GM18498 (cell line): ENCODE data around the gene COCH.
"Not testable (repeated sequence)": the region's sequence is repeated elsewhere in the genome, so short reads cannot be mapped to it uniquely, and the experiment has no call there.

Source experiments
- ATAC-seq: cut with Tn5 transposase; IDR thresholded peaks from one replicate; pipeline ENCODE4 v1.9.1; 2021; ENCODE audit warnings: mild to moderate bottlenecking, moderate library complexity; ENCODE audit not compliant: unreplicated experiment

The COCH gene

DNA sequence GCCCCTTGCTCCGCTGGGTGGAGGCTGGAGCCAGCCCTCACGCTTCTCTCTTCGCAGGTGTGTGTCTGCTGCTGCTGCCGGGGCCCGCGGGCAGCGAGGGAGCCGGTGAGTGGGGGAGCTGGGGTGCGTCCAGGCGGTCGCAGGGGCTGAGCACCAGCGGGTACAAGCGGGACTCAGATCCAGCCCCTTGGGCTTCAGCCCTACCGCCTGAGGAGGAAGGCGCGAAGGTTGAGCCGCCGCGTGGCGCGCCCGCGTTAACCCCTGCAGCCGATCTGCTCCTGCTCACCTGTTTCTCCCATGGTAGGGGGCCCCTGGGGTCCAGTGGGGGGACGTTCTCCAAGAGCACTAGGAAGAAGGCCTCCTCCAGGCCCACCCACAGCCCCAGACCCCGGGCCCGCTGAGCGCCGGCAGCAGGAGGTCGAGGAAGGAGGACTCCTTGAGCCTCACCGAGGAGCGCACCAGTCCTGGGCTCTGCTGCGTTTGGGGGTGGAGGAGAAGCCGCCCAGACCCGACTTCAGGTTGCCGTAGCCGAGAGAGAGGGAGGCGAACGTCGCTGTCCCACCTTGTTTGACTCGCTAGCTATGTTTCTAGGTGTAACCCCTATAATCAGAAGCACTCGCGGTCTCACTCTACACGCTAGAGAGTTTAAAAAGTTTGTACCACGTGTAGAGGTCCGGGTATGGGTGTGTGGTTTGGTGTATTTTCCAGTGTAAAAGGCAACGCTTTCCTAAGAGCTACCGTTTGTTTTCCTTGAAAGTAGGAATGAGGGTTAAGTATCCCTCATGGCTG, 834 bp downstream of the COCH start:
- peak; percentile 36 for ATAC-seq

GRCh38 chr14:30875788-30876053, 1.4 kb downstream of the COCH start:
- no peak for ATAC-seq

DNA sequence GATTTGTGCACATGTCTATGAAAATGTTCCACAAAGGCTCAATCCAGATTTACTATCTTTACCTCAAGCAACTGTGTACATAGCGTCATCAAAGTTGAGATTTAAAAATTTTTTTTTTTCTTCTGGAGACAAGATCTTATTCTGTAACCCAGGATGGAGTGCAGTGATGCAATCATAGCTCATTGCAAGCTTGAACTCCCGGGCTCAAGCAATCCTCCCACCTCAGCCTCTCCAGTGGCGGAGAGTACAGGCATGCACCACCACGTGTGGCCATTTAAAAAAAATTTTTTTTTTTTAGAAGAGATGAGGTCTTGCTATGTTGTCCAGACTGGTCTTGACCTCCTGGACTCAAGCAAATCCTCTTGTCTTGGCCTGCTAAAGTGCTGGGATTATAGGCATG, 2.3 kb downstream of the COCH start:
- ATAC-seq, result no peak

GRCh38 chr14:30882431-30882830, 8.1 kb downstream of the COCH start:
- ATAC-seq, result no peak

- no peak for ATAC-seq
These were observed 9.3 kb downstream of the COCH start for GRCh38 chr14:30883508-30884294.

GRCh38 chr14:30884901-30885300, 10.5 kb downstream of the COCH start:
- no peak for ATAC-seq

GRCh38 chr14:30885840-30886740, 11.7 kb downstream of the COCH start:
- ATAC-seq, result no peak

DNA sequence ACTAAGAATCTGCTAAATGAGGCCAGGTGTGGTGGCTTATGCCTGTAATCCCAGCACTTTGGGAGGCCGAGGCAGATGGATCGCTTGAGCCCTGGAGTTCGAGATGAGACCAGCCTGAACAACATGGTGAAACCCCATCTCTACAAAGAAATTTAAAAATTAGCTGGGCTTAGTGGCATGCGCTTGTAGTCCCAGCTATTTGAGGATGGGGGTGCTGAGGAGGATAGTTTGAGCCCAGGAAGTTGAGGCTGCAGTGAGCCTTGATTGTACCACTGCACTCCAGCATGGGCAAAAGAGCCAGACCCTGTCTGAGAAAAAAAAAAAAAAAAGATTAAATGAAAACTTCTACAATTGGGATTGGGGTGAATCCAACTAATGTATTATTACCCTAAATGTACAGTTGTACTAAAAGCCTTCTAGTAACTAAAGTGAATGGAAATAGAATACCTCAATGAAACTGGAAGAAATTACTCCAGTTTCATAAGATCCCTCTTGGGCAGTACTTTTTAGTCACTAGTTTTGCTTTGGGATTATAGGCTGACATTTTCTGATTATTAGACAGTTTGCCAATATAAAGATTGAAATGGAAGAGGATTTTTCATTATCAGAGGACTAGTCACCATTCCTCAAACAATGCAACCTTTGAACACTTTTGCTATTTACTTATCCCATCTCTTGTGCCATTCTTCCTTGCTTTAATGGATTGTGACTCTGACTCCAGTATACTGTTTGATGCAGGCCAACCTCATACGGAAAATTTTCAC, 14.3 kb downstream of the COCH start:
- ATAC-seq, result no peak

DNA sequence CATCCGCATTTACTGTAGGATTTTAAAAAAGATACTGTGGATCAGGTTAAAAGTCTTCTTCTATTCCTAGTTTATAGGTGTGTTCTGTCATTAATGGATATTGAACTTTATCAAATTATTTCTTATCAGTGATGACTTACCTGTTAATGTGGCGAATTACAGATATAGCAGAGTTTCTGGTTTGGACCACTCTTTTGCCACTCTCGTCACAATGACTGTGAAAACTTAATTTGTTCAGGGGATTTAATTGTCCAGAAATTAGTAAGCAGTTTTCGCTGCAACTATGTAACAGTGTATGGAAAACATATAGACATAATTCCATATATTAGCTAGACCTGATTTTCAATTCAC, 14.9 kb downstream of the COCH start:
- no peak for ATAC-seq

- no peak for ATAC-seq
These were observed 19.5 kb downstream of the COCH start for GRCh38 chr14:30893819-30894218.

DNA sequence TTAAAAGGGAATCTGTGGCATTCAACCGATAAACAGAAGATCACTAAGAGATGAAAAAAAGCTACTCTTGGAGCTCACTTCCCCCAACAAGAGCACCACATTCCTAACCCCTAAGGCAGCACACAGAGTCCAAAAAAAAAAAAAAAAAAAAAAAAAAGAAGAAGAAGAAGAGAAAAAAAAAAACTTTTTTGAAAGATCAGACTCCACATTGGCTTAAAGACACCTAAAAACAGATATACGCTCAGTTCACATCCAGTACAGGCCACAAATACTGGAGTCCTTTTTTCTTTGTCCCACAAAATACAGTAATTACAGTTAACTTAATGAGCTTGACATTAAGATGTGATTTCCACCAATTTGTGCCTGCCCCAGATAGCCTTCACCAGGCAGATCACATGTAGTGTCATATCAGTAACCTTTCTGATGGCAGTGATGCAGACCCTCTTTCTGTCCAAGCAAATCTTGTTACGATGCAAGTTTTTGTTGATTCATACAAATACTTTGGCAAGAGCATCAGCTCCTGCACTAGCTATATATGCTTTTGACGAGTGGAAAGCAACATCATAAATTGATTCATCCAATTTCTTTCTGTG, 20.7 kb downstream of the COCH start:
- no peak for ATAC-seq

DNA sequence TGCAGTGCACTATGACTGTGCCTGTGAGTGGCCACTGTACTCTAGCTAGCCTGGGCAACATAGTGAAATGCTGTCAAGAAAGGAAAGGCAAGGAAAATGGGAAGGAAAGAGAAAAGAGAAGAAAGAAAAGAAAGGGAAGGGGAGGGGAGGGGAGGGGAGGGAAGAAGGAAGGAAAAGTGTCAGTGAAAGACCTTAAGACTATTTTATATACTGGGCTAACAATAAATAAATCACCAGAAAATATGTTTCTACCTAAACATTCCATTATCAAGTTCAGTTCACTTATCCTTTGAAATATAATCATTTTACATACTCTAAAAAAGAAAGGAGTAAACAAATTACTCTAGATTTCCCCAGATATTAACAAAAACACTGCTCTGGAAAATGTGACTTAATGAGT, 22.1 kb downstream of the COCH start:
- no peak for ATAC-seq

DNA sequence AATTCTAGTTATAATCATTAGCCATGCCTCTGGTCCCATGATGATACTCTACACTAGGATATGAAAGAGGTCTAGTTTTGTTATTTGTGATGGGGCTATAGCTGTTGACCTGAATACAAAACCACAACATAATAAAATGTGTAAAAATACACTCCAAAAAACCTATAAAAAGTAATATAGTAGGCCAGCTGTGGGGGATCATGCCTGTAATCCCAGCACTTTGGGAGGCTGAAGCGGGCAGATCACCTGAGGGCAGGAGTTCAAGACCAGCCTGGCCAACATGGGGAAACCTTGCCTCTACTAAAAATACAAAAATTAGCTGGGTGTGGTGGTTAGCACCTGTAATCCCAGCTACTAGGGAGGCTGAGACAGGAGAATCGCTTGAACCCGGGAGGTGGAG, 22.8 kb downstream of the COCH start:
- not testable (repeated sequence) for ATAC-seq

GRCh38 chr14:30903285-30904124, 29.1 kb downstream of the COCH start:
- no peak for ATAC-seq

DNA sequence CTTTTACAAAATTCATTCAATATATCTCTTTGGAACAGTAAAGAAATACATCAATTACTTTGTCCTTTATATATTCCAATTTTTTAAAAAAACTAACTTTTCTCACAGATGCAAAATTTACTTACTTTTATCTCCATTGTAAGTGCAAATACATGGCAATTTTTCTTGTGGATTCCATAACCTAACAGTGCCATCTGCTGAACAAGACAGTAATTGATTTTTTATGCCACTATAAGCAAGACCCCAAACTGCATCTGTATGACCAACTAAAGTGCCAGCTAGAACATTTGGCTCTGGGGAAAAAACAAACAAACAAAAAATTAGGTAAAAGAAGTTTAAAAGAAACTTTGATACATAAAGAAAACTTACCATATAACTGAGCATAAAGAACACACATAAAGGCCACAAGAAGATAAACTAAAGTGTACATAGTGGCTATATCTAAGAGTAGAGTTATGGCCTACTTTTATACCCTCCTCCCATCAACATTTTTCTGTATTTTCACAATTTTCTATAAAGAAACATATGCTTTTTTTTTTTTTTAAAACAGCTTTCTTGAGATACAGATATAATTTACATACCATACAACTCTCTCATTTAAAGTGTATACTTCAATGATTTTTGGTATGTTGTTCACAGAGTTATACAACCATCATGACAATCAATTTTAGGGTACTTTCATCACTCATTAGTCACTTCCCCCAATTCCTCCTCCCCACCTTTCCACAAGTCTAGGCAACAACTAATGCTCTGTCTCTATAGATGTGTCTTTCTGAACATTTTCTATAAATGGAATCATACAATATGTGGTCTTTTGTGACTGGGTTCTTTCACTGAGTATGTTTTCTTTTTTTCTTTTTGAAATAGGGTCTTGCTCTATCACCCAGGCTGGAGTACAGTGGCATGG, 32.6 kb downstream of the COCH start:
- no peak for ATAC-seq

GRCh38 chr14:30907659-30908057, 33.3 kb downstream of the COCH start:
- ATAC-seq, result no peak

GRCh38 chr14:30908826-30909225, 34.5 kb downstream of the COCH start:
- ATAC-seq, result no peak

DNA sequence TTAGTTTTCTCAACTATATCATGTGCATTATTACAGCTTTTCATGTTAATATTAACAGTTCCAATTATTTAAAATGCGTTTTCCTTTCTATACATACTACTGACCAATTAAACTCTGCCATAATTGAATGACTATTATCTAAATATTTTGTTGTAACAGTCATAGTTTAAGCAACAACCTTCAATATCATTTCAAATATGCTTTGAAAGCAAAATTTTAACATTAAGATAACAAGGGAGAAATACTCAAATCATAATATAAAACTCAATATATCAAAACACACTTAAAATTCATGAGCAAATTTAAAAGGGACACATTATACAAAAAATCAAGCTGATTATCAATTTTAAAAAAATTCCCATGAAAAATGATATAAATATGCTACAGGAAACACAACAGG, 40.5 kb downstream of the COCH start:
- no peak for ATAC-seq

DNA sequence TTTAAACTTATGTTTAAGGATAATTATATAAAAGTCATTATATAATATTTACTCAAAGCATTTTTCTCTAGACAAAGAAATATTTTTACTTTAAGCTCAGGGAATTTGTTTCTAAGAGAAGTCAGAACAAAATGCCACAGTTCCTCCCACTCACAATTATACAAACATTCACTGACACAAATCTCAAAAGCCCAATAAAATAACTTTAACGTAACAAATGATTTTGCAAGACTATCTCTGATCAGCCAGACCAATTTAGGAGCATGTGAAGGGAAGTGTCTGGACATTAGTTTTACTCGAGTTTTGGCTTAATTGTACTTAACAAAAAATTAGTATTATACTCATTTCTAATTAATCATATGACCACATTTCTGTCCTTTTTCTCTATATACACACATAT, 41.2 kb downstream of the COCH start:
- ATAC-seq, result no peak
